GM06990 (cell line): ENCODE results near the gene GP1BB.

Source experiments
- DNase-seq: peaks from one replicate; pipeline ENCODE4 v3.0.0-alpha.2; 2011; ENCODE audit not compliant: insufficient read length; ENCODE audit errors: extremely low read depth
- H3K27me3 ChIP-seq: replicated peaks from 2 replicates; pipeline ENCODE4 v1.6.0; 2011; ENCODE audit warnings: low read length; ENCODE audit not compliant: control insufficient read depth, insufficient read depth
- H3K36me3 ChIP-seq: 2 replicates; pipeline ENCODE4 v1.5.1; 2011; ENCODE audit warnings: low read length; ENCODE audit not compliant: control insufficient read depth, insufficient read depth
- H3K4me3 ChIP-seq: replicated peaks from 2 replicates; pipeline ENCODE4 v1.5.1; 2011; ENCODE audit warnings: low read depth, mild to moderate bottlenecking, control low read depth, low read length
- TF ChIP-seq, protein P1 (sequence below): IDR thresholded peaks from 2 replicates; pipeline ENCODE4 v1.5.1; 2011; ENCODE audit warnings: low read length, control low read depth, mild to moderate bottlenecking, inconsistent platforms; ENCODE audit not compliant: insufficient read depth, poor library complexity, severe bottlenecking

GP1BB gene

DNA sequence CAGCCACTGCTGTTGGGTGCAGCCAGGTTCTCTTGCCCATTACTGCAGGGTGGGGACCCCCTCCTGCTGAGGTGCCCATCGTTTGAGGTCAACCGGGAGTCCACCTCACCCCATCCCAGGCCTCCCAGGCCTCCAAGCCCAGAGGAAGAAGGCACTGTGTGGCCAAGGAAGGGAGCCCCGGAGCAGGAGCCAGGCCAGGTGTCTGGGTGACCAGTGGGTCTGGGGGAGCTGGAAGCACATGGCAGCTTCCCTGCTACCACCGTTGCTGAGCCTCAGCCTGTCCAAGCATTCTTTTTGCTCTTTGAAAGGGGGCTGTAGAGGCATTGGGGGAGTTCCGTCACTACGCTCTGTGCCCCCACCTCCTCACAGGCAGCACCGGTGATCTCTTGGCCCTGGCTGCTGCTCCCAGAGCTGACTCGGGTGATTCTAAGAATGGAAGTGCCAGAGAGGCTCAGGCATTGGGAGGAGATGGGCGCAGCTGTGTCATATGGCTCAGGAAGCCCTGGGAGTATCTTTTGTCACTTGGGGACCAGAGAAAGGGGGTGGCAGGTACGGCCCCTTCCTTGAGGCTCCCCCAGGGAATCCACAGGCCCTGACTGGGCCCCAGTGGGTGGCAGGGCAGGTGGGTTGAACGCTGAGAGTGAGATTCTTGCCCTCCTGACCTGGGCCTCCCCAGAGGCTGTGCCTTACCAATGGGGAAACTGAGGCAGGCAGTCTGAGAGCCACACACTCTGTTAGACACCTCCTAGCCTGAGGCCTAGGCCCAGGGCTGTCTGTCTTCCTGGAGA lies 7.1 kb upstream of the GP1BB start:
- DNase-seq = no peak
- Histone ChIP-seq H3K36me3 (no peaks in the 10 kb centered on the region), H3K27me3 (peaks cover 2% of the 10 kb centered on the region), H3K4me3 (no peak overlapping the region)
- TF ChIP-seq, protein P1, sequence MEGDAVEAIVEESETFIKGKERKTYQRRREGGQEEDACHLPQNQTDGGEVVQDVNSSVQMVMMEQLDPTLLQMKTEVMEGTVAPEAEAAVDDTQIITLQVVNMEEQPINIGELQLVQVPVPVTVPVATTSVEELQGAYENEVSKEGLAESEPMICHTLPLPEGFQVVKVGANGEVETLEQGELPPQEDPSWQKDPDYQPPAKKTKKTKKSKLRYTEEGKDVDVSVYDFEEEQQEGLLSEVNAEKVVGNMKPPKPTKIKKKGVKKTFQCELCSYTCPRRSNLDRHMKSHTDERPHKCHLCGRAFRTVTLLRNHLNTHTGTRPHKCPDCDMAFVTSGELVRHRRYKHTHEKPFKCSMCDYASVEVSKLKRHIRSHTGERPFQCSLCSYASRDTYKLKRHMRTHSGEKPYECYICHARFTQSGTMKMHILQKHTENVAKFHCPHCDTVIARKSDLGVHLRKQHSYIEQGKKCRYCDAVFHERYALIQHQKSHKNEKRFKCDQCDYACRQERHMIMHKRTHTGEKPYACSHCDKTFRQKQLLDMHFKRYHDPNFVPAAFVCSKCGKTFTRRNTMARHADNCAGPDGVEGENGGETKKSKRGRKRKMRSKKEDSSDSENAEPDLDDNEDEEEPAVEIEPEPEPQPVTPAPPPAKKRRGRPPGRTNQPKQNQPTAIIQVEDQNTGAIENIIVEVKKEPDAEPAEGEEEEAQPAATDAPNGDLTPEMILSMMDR = no peak

DNA sequence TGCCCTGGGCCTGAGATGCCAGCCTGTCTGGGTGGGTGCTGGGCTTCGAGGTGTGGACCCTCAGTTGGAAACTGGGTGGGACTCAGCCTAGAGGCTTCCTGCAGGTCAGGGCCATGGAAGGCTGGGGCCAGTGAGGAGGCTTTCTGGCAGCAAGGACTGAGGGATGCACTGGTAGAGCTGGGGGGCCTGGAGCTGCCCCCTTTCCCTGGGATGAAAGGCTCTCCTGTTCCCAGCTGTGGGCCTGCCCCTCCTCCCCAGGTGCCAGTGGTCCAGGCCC lies 6.6 kb upstream of the GP1BB start:
- H3K36me3 ChIP-seq = no peaks in the 10 kb centered on the region
- no peak overlapping the region for H3K4me3 ChIP-seq
- no peak for DNase-seq
- TF ChIP-seq, protein P1 = no peak
- peaks cover 2% of the 10 kb centered on the region for H3K27me3 ChIP-seq

DNA sequence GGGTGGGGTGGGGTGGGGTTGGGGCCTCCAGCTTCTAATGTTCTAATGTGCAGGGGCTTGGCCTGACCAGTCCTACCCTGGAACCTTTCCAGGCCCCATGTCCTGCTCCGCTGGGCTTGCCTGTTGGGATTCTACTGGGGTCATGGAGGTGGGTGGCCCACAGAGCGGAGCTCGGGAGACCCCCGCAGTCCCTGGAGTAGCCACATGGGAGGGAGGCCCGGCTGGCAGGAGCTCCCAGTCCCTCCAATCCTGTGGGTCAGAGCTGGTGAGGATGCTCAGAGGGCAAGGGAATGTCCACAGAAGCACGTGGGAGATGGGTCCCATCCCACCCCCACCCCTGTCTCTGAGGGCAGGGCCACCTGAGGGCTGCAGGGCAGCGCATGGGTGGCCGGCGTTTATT lies 6.2 kb upstream of the GP1BB start:
- Histone ChIP-seq H3K27me3 (peaks cover 2% of the 10 kb centered on the region), H3K4me3 (no peak overlapping the region), H3K36me3 (no peaks in the 10 kb centered on the region)
- DNase-seq = no peak
- TF ChIP-seq, protein P1 = no peak

DNA sequence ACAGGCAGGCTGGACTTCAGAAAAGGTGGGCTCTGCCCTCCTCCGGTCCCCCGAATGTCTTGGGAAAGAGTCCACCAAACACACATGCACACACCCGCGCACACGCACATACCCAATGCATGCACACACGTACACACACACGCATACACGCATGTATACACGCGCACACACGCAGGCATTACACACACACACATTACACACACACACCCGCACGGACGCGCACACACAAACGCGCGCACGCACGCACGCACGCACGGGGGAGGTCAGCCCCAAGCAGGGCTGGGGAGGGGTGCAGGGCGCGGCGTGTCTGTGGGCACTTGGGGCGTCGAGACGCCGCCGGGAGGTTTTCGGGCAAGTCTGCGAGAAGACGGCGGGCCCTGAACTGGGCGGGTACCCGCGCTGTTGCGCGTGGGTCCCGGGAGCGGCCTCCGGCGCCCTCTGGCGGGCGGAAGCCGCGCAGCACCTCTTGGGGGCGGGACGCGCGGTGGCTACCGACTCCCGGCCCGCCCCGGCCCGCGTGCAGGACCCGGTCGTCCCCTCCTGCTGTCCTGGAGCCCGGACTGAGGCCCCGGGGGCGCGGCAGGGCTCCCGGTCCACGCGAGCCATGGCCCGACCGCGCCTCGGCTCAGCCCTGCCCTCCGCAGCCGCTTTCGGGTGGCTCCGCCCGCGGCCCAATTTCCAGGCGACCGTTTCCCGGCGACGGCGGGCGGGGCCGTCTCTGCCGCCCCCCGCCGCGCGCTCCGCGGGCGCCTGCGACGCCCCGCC lies 5.5 kb upstream of the GP1BB start:
- DNase-seq = peak; percentile 76
- TF ChIP-seq, protein P1 = peak; percentile 68
- H3K27me3 ChIP-seq = peaks cover 2% of the 10 kb centered on the region

DNA sequence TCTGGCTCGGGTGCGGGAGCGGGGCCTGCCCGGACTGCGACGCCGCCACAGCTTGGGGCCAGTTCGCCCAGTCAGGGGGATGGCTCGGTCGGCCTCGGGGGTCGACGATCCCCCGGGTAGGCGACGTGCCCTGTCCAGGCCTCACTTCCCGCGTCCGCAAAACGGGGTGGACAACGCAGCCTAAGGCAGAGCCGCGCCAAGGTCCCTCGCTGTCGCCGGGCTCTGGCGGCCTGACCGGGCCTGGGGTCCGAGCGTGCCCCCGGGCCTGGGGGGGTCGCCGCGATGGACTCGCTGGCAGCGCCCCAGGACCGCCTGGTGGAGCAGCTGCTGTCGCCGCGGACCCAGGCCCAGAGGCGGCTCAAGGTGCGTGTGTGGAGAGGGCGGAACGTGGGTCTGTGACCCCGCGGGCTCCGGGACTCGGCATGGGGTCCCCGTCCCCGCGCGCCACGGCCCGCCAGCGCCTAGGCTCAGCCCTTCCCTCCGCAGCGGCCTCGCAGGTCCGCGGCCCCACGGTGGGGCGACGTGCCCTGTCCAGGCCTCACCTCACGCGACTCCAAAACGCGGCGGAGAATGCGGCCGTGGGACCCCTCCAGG lies 4.8 kb upstream of the GP1BB start:
- Histone ChIP-seq H3K4me3 (peak overlapping the region; percentile 40), H3K36me3 (no peaks in the 10 kb centered on the region), H3K27me3 (peaks cover 2% of the 10 kb centered on the region)
- TF ChIP-seq, protein P1 = no peak
- no peak for DNase-seq

More for the DNA sequence above, 5.5 kb upstream of the GP1BB start:
- Histone ChIP-seq H3K4me3 (peak overlapping the region; percentile 40), H3K36me3 (no peaks in the 10 kb centered on the region)
